HL-60 (cell line): ENCODE data around the gene B3GAT2.

ENCODE experiments used
- CTCF ChIP-seq: IDR thresholded peaks from one replicate; pipeline ENCODE4 v1.5.1; 2011; ENCODE audit warnings: low read length, control low read depth, inconsistent platforms; ENCODE audit not compliant: insufficient read depth
- GABPA ChIP-seq: IDR thresholded peaks from 2 replicates; pipeline ENCODE4 v1.6.1; 2012; ENCODE audit warnings: low read depth
- POLR2AphosphoS5 ChIP-seq: IDR thresholded peaks from 2 replicates; pipeline ENCODE4 v1.6.1; 2012; ENCODE audit warnings: low read depth
- REST ChIP-seq: IDR thresholded peaks from 2 replicates; pipeline ENCODE4 v1.6.1; 2012; ENCODE audit warnings: low read depth; ENCODE audit not compliant: insufficient replicate concordance
- SPI1 ChIP-seq: IDR thresholded peaks from 2 replicates; pipeline ENCODE4 v1.6.1; 2012; ENCODE audit warnings: low read depth, mild to moderate bottlenecking, borderline replicate concordance

GRCh38 chr6:70860045-70860444 is 96.8 kb downstream of the B3GAT2 start:
- no peak for TF ChIP-seq CTCF
- TF ChIP-seq REST = no peak
- TF ChIP-seq POLR2AphosphoS5 = no peak
- TF ChIP-seq GABPA = no peak
- TF ChIP-seq SPI1 = no peak
